HG02798 (cell line): ENCODE measurements around the gene EZR.
"Not testable (repeated sequence)": the region's sequence is repeated elsewhere in the genome, so short reads cannot be mapped to it uniquely, and the experiment has no call there.

Experiments
- ATAC-seq: cut with Tn5 transposase; IDR thresholded peaks from one replicate; pipeline ENCODE4 v1.9.1; 2021; ENCODE audit warnings: mild to moderate bottlenecking; ENCODE audit not compliant: unreplicated experiment, poor library complexity

Gene EZR

DNA sequence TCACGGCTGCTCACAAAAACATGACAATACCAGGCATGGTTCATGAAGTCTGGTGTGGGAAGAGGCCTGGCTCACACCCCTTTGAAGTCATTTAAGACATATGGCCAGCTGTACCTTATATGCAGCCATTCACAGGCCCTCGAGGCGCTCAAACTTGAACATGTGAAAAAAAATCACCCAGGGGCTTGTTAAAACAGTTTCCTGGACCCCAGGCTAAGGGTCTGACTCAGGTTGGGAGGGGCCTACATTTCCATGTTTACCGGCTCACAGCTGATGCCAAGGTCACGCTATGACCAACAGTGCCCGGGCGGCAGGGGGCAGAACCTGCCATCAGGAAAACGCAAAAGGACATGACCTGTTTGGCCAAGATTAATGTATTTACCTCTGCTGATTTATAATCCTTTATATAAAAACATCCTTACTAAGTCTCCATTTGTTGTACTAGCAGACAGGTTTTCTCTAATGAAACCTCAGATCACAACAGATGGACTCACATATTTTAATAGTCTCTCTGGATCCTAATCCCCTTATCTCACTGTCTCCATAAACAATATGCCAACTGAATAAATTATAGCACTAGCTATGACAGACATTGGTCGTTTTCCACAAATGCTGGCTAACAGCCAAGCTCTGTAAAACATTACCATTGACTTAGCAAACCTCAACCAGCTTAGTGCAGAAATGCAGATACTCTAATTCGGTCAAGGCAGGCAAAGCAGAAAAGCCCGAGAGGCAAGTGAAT lies 19.9 kb downstream of the EZR start:
- ATAC-seq, result no peak

DNA sequence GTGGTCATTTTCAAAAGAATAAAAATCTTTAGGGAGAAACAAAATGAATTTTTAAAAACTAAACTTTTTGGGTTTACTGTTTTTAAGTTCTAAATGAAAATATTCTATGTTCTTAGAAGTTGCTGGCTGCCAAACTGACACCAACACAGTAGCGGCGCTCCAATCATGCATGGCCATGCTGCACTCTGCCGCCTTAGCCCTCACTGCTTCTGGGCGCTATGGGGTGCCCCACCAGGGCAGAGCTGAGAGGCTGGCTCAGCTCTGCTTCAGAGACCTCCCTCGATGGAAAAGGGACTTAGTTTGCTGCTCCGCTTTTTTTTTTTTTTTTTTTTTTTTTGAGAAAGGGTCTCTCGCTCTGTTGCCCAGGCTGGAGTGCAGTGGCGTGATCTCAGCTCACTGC lies 20.9 kb downstream of the EZR start:
- ATAC-seq, result no peak

DNA sequence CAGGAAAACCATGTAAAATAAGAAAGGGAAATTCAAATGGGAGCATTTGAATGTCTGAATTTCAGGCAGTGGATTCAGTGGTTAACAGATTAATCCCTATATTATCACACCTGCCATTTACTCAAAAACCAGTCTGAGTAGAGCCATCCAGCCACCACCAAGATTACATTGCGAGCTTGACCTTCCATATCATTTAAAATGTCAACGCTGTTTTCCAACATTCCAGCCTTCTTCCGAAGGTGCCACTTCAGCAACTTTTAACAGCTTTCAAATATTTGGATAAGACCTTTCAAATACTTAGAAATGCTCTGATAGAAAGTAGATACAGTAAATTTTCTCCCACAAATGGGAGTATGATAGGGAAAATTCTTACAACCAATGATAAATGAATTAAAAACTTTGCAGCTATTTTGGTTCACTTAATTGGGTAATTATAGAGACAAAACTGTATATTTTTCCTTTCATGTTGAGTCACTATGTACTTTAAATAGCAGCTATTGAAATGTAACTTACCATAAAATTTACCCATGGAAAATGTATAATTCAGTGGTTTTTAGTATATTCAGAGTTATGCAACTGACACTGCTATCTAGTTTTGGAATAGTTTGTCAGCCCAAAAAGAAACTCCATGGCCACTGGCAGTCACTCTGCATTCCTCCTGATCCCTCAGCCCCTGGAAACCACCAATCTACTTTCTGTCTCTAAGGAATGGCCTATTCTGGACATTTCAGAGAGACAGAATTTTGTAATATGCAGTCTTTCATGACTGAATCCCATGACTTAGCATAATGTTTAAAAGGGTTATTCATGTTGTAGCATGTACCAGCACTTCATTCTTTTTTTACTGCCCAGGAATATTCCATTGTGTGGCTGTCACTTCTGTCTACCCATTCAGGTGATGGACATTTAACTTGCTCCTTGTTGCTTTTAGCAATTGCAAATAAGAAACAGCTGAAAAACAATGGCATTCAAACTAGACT lies 21.5 kb downstream of the EZR start:
- ATAC-seq, result no peak

DNA sequence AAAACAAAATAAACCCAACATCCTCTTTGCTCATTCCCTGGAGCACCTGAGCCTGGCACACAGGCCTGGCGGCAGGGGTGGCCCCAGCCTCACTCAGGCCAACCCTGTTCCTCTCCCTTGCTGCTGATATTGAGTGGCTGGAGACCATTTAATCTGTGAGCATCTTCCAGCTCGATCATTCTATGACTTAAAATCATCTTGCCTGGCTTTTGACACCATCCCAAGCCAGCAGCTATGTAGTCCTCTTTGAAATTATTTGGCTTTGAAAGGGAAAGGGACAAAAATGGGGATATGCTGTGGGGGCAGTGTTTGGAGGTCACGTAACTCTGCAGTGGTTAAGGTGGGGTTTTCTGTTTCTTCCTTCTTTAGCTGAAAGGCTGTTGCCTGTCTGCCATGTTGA lies 22.8 kb downstream of the EZR start:
- no peak for ATAC-seq

DNA sequence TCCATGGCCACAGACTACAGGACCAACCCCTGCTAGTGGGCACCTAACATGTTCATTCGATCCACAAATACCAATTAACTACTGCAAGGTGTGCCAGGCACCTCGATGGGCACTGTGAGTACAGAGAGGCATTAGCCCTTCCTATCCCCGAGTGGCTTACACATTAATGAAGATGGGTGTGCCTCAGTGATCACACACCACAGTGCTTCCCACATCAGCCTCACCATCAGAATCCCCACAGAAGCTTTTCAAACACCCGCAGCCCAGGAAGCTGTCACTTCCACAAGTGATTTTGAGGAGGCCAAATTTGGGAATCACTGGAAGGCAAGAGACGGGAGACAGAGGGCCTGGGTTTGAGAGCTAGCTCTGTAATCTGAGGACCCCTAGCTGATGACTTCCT lies 23.7 kb downstream of the EZR start:
- ATAC-seq, result no peak

DNA sequence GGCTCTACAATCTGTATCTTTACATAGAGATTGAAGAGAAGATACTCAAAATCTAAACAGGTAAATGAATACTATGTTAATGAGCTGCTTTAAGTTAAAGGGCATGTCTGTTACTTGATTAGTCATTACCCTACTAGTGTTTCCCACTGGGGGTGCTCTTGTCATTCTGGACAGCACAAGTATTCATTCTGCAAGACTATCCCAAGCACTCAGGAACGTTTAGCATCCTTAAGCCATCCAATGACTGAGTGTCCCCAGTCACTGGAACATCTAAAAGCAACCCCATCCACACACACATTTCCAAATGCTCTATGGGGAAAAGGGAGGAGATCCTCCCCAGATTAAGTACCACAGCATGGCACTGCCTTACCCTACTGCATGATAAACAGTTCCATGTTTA lies 25.7 kb downstream of the EZR start:
- ATAC-seq, result peak; percentile 62

DNA sequence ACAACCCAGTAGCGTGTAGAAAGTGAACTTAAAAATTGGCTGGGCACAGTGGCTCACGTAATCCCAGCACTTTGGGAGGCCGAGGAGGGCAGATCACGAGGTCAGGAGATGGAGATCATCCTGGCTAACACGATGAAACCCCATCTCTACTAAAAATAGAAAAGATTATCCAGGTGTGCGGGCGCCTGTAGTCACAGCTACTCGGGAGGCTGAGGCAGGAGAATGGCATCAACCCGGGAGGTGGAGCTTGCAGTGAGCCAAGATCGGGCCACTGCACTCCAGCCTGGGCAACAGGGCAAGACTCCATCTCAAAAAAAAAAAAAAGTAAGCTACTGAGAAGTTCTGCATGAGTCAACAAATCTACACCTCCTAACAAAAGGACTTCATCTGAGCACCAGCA lies 26.7 kb downstream of the EZR start:
- ATAC-seq, result not testable (repeated sequence)

DNA sequence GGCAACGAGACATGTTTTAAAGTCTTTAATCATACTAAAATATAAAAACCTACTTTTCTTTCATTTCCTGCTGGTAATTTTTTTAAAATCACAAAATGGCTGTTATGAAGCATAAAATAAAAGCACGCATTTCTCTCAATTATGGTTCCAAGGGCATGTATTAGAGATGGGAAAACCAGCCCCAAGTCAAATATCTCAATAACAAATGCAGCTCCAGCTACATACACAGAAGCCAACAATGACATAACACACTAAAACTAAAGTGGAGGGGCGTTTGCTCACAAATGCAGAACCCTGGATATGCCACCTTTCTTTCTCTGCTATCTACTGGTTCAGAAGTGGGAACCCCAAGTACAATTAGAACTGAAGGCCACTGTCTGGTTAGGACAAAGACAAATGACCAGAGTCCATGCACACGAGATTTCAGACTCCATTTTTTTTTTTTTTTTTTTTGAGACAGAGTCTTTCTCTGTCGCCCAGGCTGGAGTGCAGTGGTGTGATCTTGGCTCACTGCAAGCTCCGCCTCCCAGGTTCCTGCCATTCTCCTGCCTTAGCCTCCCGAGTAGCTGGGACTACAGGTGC lies 27.8 kb downstream of the EZR start:
- no peak for ATAC-seq

DNA sequence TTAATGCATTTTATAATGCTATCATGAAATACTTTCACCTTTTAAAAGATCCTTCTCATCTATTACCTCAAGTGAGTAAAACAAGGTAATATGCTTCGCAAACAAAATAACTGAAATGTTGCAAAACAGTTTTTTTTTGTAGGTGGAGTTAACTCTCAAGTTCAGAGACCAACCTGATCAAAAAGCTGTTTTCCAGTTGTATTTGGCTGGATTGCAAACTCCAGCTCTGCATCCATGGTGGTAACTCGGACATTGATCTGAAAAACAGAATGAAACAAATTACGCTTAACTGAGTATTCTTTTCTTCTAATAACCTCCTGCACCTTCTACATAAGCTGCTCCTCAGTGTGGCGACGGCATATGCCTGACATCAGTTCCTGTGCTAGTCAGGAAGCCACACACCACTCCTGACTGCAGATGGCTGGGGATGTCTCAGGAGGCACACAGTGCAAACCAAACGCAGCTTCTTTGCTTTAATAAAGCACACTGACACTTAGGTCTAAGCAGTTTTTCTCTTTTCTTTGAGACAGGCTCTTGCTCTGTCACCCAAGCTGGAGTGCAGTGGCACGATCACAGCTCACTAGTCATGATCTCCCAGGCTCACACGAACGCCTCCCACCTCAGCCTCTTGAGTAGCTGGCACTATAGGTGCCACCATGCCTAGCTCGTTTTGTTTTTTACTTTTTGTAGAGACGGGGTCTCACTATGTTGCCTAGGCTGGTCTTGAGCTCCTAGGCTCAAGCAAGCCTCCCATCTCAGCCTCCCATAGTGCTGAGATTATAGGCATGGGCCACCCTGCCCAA lies 29.9 kb downstream of the EZR start:
- no peak for ATAC-seq

DNA sequence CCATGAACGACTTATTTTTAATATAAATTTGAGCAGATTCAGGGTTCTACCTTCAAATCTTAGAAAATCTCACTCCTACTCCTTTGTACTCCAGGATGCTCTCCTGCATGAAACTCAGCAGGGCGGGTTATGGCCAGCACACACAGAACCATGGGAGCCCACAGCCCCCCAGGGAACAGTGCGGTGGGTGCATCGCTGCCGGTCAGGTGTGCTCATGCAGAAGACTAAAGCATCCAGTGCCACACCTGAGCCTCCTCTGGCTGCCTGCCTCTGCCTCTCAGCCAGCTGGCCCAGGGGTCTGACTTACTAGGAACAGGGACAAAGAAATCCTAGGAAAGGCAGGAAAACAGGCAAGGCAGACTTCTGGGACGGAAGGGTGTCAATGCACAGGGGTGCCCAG lies 31.8 kb downstream of the EZR start:
- no peak for ATAC-seq

DNA sequence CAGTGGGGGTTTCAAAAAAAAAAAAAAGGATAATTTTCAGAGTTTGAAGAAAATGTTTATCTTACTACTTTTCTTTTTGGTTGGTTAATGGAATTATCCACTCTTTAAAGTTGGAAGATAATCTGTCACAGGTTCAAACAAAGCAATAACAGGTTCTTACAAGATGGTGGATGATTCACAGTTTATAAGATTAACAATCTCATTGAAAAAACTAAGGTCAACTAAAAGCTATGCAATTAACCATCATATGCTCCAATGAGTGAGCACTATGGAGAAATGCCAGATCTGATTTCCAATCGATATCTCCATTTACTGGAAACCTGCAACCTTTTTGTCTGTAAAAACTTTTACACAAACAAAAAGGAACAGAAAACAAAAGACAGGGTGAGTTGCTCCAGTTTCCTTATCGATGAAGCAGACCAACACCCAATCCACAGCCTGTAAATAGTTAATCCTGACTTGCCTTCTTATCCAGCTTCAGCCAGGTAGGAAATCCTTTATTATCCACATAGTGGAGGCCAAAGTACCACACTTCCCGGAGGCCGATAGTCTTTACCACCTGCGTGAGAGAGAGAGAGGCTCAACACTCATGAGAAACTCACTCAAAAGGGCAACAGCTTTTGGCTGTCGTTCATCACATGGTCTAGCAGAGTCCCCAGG lies 32.4 kb downstream of the EZR start:
- ATAC-seq, result no peak

DNA sequence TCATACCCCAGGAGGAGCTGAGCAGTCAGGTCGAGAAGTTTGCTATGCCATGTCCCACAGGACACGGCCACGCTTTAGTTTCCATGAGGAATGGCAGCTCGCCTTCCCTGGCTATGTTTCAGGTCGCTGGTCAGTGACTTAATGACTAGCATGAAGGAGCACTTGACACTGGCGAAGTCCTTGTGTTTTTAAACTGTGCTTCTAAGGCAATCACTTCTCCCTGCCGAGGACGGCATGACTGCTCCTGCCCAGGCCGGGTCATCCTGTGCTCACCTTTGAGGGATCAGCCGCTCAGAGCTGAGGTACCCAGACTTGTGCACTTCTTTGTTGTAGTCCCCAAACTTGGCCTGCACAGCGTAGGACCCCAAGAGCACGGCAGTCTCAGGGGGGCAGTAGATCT lies 34.1 kb downstream of the EZR start:
- ATAC-seq, result no peak

DNA sequence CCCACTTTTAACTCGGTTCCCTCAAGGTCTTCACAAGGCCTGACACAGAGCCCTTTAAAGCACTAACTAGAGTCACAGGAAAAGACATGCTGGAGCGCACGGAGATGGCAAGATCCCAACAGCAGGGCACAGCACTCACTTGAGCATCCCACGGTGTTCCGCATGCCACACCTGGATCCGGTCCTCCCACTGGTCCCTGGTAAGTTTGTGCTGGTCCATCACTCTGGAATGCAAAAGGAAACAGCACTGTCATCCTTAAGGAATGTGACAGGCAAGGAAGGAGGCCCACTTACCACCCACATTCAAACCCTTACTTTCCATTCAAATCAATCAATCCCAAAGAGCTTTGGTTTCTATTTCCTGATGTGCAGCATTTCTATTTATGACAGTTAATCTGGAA lies 34.7 kb downstream of the EZR start:
- no peak for ATAC-seq

DNA sequence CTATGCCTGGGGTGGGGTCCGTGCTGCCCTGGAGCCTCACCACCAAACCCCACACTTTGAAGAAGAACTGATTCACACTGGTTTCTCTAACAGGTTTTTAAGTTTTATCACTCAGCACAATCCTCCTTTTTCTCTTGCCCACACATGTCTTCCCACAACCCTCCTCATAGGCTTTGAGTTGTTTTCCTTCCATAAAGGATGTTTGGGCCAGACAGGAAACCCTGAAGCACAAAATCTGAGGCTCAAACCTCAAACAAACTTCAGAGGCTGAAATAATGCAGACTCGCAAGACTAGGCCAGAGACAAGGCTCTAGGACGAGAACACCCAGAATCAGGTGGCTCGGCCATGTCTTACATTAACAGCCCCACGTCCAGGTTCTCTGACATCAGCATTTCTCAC lies 35.3 kb downstream of the EZR start:
- no peak for ATAC-seq

DNA sequence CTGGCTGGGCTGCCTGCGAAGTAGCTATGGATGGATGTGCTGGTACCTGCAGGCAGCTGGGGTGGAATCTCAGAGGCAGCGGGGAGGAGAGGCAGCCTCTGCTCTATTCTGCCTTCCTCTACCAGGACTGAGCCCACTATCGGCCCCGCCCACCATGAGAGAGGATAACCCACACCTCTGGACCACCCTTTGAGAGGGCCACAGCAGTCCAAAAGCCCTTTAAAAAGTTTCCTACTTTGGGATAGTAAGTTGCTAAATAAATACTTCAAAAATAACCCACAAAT lies 36.1 kb downstream of the EZR start:
- ATAC-seq, result no peak

DNA sequence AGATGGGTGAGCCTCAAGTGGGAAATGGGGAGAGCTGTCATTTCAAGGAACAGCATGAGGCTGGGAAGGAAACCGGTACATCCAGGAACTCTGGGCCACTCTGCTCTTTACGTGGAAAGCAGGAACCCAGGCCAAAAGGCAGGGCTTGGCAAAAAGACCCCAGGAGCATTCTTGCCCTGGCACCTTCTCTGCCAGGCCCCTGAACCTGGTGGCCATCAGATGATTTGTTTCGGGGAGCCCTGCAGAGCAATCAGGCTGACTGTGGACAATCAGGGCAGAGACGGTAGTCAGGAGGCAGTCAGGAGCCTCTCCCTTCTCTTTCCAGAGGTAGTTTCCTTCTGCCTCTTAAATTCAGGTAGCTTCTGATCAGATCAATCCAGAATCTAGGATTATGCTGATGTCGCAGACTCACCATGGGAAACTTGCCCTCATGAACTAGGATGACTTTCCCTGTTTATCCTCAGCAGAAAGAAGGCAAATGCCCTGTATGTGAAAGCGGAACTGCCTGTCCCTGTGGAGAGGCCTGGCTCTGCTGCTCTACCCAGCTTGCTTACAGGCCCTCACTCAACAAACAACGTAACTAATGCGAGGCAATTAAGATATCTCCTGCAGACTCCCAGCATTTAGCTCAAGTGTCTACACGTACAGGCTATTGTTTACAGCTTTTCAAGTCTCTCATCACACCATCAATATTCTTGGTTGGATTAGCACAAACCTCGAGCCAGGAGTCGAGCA lies 36.6 kb downstream of the EZR start:
- no peak for ATAC-seq

DNA sequence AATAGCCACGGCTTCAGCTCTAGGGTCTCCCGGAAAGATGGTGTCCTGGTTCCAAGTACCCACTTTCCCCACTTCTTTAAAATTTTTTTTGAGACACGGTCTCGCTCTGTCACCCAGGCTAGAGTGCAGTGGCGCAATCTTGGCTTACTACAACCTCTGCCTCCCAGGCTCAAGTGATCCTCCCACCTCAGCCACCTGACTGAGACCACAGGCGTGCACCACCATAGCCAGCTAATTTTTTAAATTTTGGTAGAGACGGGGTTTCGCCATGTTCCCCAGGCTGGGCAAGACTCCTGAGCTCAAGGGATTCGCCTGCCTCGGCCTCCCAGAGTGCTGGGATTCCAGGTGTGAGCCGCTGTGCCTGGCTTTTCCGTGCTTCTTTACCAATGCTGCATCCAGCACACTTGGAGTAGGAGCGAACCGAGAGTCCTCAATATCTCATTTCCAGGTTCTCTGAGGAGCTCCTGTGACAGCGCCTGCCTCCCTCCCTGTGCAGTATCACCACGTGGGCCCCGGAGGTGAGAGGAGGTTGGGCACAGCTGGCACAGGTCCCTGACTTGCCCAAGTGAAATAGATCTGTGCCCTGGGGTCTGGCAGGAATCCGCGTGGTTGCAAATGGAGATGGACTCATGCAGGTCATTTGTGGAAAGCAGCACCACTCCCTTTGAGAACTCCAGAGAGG lies 37.3 kb downstream of the EZR start:
- ATAC-seq, result no peak

DNA sequence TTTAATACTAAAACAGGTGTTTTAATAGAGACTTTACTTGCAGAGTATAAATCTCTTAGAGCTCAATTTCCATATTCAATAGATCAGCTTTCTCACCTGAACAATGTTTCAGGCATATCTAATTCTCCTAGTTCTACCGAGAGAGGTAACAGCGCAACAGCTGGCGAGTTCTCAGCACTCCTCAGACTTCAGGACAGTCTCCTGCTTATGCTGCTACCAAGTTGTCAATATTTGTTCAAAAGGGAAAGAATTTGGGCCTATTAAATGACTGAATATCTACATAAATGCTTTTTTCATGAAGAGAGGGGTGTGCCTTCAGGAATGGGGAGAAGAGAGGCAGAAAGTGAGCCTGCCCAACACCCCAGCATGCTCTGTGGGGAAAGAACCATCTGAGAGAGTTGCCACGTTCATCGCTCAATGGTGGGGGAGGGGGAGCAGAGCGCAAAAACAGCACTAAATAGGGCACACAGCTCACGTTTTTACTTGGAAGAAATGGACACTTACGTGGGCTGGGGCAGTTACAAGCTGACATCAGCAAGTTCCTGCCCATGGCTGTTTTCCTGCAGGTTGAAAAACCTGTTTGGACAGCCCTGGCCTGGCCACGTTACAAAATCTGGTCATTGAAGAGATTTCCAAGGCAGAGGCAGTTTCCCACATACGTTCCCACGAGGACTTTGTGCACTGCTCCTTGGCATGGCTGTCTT lies 38.0 kb downstream of the EZR start:
- ATAC-seq, result no peak
